SK-N-MC (cell line): ENCODE results near the gene FER1L5.

ENCODE experiments used
- EZH2 ChIP-seq: fragments of 200-600 bp; sonication (generic); IDR thresholded peaks from one replicate; pipeline ENCODE4 v1.6.1; 2017; ENCODE audit warnings: antibody characterized with exemption
- FOXP2 ChIP-seq: optimal IDR thresholded peaks from 2 replicates; pipeline ENCODE3; 2011; ENCODE audit warnings: mild to moderate bottlenecking, moderate library complexity; ENCODE audit not compliant: insufficient read depth; ENCODE audit errors: extremely low read length, control extremely low read depth
- POLR2AphosphoS5 ChIP-seq: IDR thresholded peaks from 2 replicates; pipeline ENCODE4 v1.6.1; 2012; ENCODE audit warnings: mild to moderate bottlenecking, low read depth, low read length, borderline replicate concordance

DNA sequence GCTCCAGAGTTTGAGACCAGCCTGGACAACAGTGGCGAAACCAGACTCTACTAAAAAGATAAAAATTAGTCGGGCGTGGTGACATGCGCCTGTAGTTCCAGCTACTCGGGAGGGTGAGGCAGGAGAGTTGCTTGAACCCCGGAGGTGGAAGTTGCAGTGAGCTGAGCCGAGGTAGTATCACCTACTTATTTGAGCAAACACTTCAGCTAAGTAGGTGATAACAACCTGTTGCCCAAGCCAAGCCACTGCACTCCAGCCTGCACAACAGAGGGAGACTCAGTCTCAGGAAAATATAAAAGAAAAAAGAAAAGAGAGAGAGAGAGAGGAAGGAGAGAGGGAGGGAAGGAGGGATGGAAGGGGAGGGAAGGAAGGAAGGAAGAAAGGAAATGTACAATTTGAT lies 21.3 kb downstream of the FER1L5 start:
- TF ChIP-seq EZH2 (no peak), POLR2AphosphoS5 (no peak), FOXP2 (no peak)
